ENCODE results near the gene ANAPC4. TPM values are rescaled to one million over a fixed set of nuclear protein-coding genes. Genes with fewer than 3 reads are reported as not detected.

ANAPC4 gene
- total RNA-seq, 1 donor from 2014 or later = 19.2 TPM

DNA sequence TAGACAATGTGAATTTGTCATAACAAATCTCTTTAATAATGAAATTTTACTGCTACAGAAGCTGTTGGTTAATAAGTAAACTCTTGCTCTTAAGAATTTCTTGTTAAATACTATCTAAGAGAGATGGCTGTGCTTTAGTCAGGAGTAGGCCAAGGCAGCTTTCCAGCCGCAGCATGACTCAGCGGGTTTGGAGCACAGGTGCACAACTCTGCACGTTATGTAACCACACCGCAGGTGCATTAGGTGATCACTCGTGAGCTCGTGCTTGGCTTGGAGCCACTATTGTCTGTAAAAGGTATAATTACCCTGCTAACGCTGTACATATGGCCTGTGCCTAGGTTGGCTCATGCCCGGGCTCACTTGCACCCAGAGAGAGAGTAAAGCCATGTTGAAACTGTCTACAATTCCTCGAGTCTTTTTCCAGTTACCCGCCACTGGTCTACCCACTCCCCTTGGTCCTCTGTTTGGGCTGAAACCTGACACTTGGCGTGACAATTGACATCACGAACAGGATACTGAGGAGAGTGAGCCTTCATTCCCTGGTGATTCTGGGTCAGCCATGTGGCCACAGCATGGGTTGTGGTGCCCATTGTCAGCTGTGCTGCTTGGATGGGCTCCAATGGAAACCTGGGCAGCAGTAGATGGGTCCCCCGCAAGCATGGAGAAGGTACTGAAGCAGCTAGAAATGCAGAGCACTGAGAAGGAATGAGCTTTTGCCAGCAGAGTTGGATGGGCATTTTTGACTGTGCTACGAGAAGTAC, 18.4 kb upstream of the ANAPC4 start:
- H3K9me3 ChIP-seq (ENCODE audit: insufficient read depth, low read depth, low read length) = no peaks in the 10 kb centered on the region
- peaks cover 11% of the 10 kb centered on the region for H3K36me3 Mint-ChIP-seq (ENCODE audit: low read depth, unreplicated experiment)
- no peaks in the 10 kb centered on the region for H3K36me3 ChIP-seq (ENCODE audit: insufficient read depth, low read length)
- no peaks in the 10 kb centered on the region for H3K4me1 Mint-ChIP-seq (ENCODE audit: low read depth, unreplicated experiment)
- no peak overlapping the region for H3K9ac ChIP-seq (ENCODE audit: low read length)
- H3K4me3 ChIP-seq (ENCODE audit: insufficient read depth, low read depth, low read length) = no peak overlapping the region
- H3K27ac Mint-ChIP-seq (ENCODE audit: unreplicated experiment) = no peak overlapping the region
- DNase-seq (ENCODE audit: low read depth) (no peak), FAIRE-seq (no peak)
- no peaks in the 10 kb centered on the region for H3K4me1 ChIP-seq (ENCODE audit: insufficient read depth, low read length)
- H3K27ac ChIP-seq (ENCODE audit: low read depth, low read length) = no peak overlapping the region
- H2AFZ ChIP-seq (ENCODE audit: low read depth, low read length) = no peak overlapping the region
- H3K9me3 Mint-ChIP-seq (ENCODE audit: unreplicated experiment) = peaks cover 2% of the 10 kb centered on the region
- no peaks in the 10 kb centered on the region for H3K27me3 Mint-ChIP-seq (ENCODE audit: low read depth, unreplicated experiment)
- TF ChIP-seq, protein P1, sequence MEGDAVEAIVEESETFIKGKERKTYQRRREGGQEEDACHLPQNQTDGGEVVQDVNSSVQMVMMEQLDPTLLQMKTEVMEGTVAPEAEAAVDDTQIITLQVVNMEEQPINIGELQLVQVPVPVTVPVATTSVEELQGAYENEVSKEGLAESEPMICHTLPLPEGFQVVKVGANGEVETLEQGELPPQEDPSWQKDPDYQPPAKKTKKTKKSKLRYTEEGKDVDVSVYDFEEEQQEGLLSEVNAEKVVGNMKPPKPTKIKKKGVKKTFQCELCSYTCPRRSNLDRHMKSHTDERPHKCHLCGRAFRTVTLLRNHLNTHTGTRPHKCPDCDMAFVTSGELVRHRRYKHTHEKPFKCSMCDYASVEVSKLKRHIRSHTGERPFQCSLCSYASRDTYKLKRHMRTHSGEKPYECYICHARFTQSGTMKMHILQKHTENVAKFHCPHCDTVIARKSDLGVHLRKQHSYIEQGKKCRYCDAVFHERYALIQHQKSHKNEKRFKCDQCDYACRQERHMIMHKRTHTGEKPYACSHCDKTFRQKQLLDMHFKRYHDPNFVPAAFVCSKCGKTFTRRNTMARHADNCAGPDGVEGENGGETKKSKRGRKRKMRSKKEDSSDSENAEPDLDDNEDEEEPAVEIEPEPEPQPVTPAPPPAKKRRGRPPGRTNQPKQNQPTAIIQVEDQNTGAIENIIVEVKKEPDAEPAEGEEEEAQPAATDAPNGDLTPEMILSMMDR (IDR thresholded peaks at IDR 0.05; ENCODE audit: insufficient read depth, low read depth, low read length) = no peak
- no peak for TF ChIP-seq EZH2 (IDR thresholded peaks at IDR 0.05; ENCODE audit: insufficient read depth, low read length)
- no peak overlapping the region for H3K4me3 Mint-ChIP-seq (ENCODE audit: unreplicated experiment)
- H3K79me2 ChIP-seq (ENCODE audit: insufficient read depth, low read length) = no peaks in the 10 kb centered on the region
- no peak overlapping the region for H3K4me2 ChIP-seq (ENCODE audit: low read length)
- H3K27me3 ChIP-seq (ENCODE audit: insufficient read depth, low read length) = no peaks in the 10 kb centered on the region
- no peaks in the 10 kb centered on the region for H4K20me1 ChIP-seq (ENCODE audit: insufficient read depth, low read length)

DNA sequence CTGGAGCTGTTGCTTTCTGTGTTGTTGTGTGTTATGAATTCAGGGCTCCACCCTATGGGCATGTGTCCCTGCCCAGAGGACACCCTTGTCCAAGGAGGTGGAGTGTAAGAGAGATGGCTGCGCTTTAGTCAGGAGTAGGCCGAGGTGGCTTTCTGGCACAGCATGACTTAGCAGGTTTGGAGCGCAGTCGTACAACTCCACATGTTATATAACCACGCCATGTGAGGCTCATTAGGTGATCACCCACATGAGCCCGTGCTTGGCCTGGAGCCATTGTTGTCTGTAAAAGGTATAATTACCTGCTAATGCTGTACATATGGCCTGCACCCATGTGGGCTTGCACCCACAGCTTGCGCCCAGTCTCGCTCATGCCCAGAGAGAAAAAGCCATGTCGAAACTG, 15.8 kb upstream of the ANAPC4 start:
- H3K36me3 ChIP-seq (ENCODE audit: insufficient read depth, low read length) = no peaks in the 10 kb centered on the region
- H3K9me3 ChIP-seq (ENCODE audit: insufficient read depth, low read depth, low read length) = no peaks in the 10 kb centered on the region
- no peak for FAIRE-seq
- no peaks in the 10 kb centered on the region for H3K27me3 Mint-ChIP-seq (ENCODE audit: low read depth, unreplicated experiment)
- peaks cover 2% of the 10 kb centered on the region for H3K9me3 Mint-ChIP-seq (ENCODE audit: unreplicated experiment)
- DNase-seq (ENCODE audit: low read depth) = no peak
- no peak overlapping the region for H2AFZ ChIP-seq (ENCODE audit: low read depth, low read length)
- H3K36me3 Mint-ChIP-seq (ENCODE audit: low read depth, unreplicated experiment) = peaks cover 11% of the 10 kb centered on the region
- H3K4me3 Mint-ChIP-seq (ENCODE audit: unreplicated experiment) = no peak overlapping the region
- H3K4me1 Mint-ChIP-seq (ENCODE audit: low read depth, unreplicated experiment) = no peaks in the 10 kb centered on the region
- H4K20me1 ChIP-seq (ENCODE audit: insufficient read depth, low read length) = no peaks in the 10 kb centered on the region
- H3K9ac ChIP-seq (ENCODE audit: low read length) = no peak overlapping the region
- no peak overlapping the region for H3K27ac Mint-ChIP-seq (ENCODE audit: unreplicated experiment)
- TF ChIP-seq EZH2 (IDR thresholded peaks at IDR 0.05; ENCODE audit: insufficient read depth, low read length) = no peak
- TF ChIP-seq, protein P1 (IDR thresholded peaks at IDR 0.05; ENCODE audit: insufficient read depth, low read depth, low read length) = no peak
- H3K27me3 ChIP-seq (ENCODE audit: insufficient read depth, low read length) = no peaks in the 10 kb centered on the region
- no peak overlapping the region for H3K4me2 ChIP-seq (ENCODE audit: low read length)
- H3K27ac ChIP-seq (ENCODE audit: low read depth, low read length) = no peak overlapping the region
- H3K4me1 ChIP-seq (ENCODE audit: insufficient read depth, low read length) = no peaks in the 10 kb centered on the region
- no peak overlapping the region for H3K4me3 ChIP-seq (ENCODE audit: insufficient read depth, low read depth, low read length)
- H3K79me2 ChIP-seq (ENCODE audit: insufficient read depth, low read length) = no peaks in the 10 kb centered on the region

DNA sequence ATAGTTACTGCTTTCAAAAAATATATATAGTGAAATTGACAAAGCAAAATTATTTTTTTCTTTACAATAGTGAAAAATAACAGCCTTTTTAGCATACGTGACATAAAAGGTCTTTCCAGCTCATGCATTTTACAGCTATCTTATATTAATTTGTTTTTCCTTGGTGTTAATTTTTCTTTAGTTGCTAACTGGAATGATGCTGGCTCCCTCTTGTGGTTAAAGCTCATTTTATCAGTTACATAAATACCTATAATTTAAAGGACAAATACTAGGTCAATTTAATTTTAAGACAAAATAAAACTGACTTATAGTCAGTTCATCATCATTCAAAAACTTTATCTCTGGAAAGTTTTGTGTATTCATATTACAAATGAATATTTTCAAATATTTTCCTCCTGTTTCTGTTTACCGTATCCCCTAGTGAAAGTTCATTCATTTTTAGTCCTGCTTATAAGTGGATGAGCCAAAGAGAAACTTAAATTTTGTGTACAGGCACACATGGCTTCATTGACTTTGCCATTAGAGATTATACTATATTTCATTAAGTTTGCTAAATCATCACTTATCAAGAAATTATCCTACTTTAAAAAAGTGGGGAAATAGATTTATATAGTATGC, 9.9 kb upstream of the ANAPC4 start:
- Histone ChIP-seq H3K4me2 (ENCODE audit: low read length) (no peak overlapping the region), H2AFZ (ENCODE audit: low read depth, low read length) (no peak overlapping the region), H3K36me3 (ENCODE audit: insufficient read depth, low read length) (no peaks in the 10 kb centered on the region), H3K79me2 (ENCODE audit: insufficient read depth, low read length) (no peaks in the 10 kb centered on the region), H3K4me1 (ENCODE audit: insufficient read depth, low read length) (no peaks in the 10 kb centered on the region), H3K9me3 (ENCODE audit: insufficient read depth, low read depth, low read length) (no peaks in the 10 kb centered on the region), H3K27ac (ENCODE audit: low read depth, low read length) (no peak overlapping the region), H3K4me3 (ENCODE audit: insufficient read depth, low read depth, low read length) (no peak overlapping the region), H3K27me3 (ENCODE audit: insufficient read depth, low read length) (no peaks in the 10 kb centered on the region), H3K9ac (ENCODE audit: low read length) (no peak overlapping the region), H4K20me1 (ENCODE audit: insufficient read depth, low read length) (no peaks in the 10 kb centered on the region)
- FAIRE-seq (no peak), DNase-seq (ENCODE audit: low read depth) (peak; percentile 16)
- H3K36me3 Mint-ChIP-seq (ENCODE audit: low read depth, unreplicated experiment) = no peaks in the 10 kb centered on the region
- no peaks in the 10 kb centered on the region for H3K9me3 Mint-ChIP-seq (ENCODE audit: unreplicated experiment)
- H3K4me3 Mint-ChIP-seq (ENCODE audit: unreplicated experiment) = no peak overlapping the region
- no peak for TF ChIP-seq EZH2 (IDR thresholded peaks at IDR 0.05; ENCODE audit: insufficient read depth, low read length)
- TF ChIP-seq, protein P1 (IDR thresholded peaks at IDR 0.05; ENCODE audit: insufficient read depth, low read depth, low read length) = peak; percentile 45
- no peaks in the 10 kb centered on the region for H3K27me3 Mint-ChIP-seq (ENCODE audit: low read depth, unreplicated experiment)
- no peak overlapping the region for H3K27ac Mint-ChIP-seq (ENCODE audit: unreplicated experiment)
- peaks cover 2% of the 10 kb centered on the region for H3K4me1 Mint-ChIP-seq (ENCODE audit: low read depth, unreplicated experiment)
